ENCODE data around the gene SPACA6. TPM values are rescaled to one million over a fixed set of nuclear protein-coding genes. Genes with fewer than 3 reads are reported as not detected.
A peak's percentile ranks its signal among the peaks of the same experiment; 100 is the strongest.

SPACA6 gene
- total RNA-seq, 1 experiment from 2014 or later = 30.3 TPM

DNA sequence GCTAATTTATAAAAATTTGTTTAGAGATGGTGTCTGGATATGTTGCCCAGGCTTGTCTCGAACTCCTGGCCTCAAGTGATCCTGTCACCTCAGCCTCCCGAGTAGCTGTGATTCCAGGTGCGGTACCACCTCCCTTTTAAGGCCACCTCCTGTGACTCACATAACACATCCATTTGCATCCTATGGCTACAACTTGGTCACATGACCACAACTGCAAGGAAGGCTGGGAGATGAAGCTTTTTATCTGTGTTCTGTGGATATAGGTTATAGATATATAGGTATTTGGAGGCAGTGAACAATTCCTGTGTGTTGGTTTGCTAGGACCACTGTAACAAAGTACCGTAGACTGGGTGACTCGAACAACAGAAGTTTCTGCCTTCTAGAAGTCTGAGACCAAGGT lies 6.0 kb downstream of the SPACA6 start:
- H3K9me3 Mint-ChIP-seq (ENCODE audit: low read depth, unreplicated experiment) = no peaks in the 10 kb centered on the region
- peaks cover 17% of the 10 kb centered on the region for H3K4me1 Mint-ChIP-seq (ENCODE audit: low read depth, unreplicated experiment)
- TF ChIP-seq, protein P1, sequence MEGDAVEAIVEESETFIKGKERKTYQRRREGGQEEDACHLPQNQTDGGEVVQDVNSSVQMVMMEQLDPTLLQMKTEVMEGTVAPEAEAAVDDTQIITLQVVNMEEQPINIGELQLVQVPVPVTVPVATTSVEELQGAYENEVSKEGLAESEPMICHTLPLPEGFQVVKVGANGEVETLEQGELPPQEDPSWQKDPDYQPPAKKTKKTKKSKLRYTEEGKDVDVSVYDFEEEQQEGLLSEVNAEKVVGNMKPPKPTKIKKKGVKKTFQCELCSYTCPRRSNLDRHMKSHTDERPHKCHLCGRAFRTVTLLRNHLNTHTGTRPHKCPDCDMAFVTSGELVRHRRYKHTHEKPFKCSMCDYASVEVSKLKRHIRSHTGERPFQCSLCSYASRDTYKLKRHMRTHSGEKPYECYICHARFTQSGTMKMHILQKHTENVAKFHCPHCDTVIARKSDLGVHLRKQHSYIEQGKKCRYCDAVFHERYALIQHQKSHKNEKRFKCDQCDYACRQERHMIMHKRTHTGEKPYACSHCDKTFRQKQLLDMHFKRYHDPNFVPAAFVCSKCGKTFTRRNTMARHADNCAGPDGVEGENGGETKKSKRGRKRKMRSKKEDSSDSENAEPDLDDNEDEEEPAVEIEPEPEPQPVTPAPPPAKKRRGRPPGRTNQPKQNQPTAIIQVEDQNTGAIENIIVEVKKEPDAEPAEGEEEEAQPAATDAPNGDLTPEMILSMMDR (IDR thresholded peaks at IDR 0.05; ENCODE audit: unreplicated experiment) = no peak
- DNase-seq = no peak
- no peak overlapping the region for H3K27ac Mint-ChIP-seq (ENCODE audit: unreplicated experiment)
- CTCF ChIA-PET = no interaction called here
- no TSS peak for BruUV-seq (replicated peaks)
- H3K4me3 Mint-ChIP-seq (ENCODE audit: low read depth, unreplicated experiment) = no peak overlapping the region
- H3K36me3 Mint-ChIP-seq (ENCODE audit: insufficient read depth, unreplicated experiment) = peaks cover 43% of the 10 kb centered on the region
- intact Hi-C loops (cut with micrococcal nuclease; ENCODE audit: unreplicated experiment) = no loop called here
- H3K27me3 Mint-ChIP-seq (ENCODE audit: unreplicated experiment) = no peaks in the 10 kb centered on the region

DNA sequence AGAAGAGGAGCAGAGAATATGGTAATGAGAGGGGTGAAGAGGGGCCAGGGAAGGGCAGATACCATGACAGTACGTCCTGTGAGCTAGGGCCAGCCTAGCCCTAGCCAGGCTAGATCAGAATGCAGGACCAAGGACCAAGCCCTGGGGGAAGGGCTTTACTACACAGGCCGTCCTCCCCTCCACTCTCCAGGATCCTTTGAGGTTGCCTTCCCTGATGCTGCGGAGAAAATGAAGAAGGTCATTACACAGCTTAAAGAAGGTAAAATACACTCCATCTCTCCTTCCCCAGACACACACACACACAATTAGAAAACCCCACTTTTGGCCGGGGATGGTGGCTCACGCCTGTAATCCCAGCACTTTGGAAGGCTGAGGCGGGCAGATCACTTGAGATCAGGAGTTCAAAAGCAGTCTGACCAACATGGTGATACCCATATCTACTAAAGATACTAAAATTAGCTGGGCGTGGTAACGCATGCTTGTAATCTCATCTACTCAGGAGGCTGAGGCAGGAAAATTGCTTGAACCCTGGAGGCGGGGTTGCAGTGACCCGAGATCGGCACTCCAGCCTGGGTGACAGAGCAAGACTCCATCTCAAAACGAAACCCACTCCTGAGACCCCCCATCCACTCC lies 8.5 kb downstream of the SPACA6 start:
- Mint-ChIP-seq H3K36me3 (ENCODE audit: insufficient read depth, unreplicated experiment) (peaks cover 60% of the 10 kb centered on the region), H3K27ac (ENCODE audit: unreplicated experiment) (no peak overlapping the region), H3K27me3 (ENCODE audit: unreplicated experiment) (no peaks in the 10 kb centered on the region), H3K4me3 (ENCODE audit: low read depth, unreplicated experiment) (no peak overlapping the region), H3K9me3 (ENCODE audit: low read depth, unreplicated experiment) (peaks cover 3% of the 10 kb centered on the region), H3K4me1 (ENCODE audit: low read depth, unreplicated experiment) (peaks cover 24% of the 10 kb centered on the region)
- CTCF ChIA-PET = interaction anchor here (0.6 kb wide), 1 partner anchor 435 kb away, joined by 6 read pairs; no protein-coding TSS in a partner anchor
- TF ChIP-seq, protein P1 (IDR thresholded peaks at IDR 0.05; ENCODE audit: unreplicated experiment) = no peak
- DNase-seq = no peak
- intact Hi-C loops (cut with micrococcal nuclease; ENCODE audit: unreplicated experiment) = no loop called here
- no TSS peak for BruUV-seq (replicated peaks)

DNA sequence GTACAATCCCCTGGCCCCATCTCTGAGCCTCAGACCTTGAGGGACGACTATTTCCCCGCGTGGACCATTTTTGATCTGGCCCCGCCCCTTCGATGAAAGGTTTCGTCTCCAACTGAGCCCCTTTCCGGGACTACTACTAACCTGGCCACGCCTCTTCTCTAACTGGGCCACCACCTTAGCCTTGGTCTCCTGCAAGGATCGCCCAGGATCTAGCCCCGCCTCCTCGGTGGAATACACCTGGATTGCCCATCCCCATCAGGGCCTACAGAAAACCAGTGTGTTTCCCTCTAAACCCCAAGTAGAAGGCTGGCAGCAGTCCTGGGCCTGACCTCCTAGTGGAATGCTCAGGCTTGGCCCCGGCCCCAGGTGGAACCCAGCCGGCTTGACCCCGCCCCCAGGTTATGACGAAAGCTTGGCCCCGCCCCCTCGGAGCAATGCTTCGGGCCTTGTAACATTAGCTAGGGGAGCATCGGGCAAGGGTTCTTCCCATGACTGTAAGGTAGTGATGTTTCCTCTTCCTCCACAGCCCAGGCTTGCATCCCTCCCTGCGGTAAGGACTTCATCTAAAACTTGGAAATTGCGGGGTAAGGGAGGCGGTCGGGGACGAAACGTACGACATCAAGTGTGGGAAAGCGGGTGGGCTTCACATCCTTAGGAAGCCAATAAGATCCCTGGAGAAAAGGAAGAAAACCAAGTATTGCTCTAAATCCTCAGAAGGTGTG lies 9.1 kb downstream of the SPACA6 start:
- Mint-ChIP-seq H3K36me3 (ENCODE audit: insufficient read depth, unreplicated experiment) (peaks cover 63% of the 10 kb centered on the region), H3K4me1 (ENCODE audit: low read depth, unreplicated experiment) (peaks cover 27% of the 10 kb centered on the region), H3K9me3 (ENCODE audit: low read depth, unreplicated experiment) (peaks cover 3% of the 10 kb centered on the region), H3K27ac (ENCODE audit: unreplicated experiment) (peak overlapping the region; percentile 77), H3K4me3 (ENCODE audit: low read depth, unreplicated experiment) (peak overlapping the region; percentile 80), H3K27me3 (ENCODE audit: unreplicated experiment) (no peaks in the 10 kb centered on the region)
- CTCF ChIA-PET = no interaction called here
- no TSS peak for BruUV-seq (replicated peaks)
- TF ChIP-seq, protein P1 (IDR thresholded peaks at IDR 0.05; ENCODE audit: unreplicated experiment) = no peak
- intact Hi-C loops (cut with micrococcal nuclease; ENCODE audit: unreplicated experiment) = no loop called here
- no peak for DNase-seq

DNA sequence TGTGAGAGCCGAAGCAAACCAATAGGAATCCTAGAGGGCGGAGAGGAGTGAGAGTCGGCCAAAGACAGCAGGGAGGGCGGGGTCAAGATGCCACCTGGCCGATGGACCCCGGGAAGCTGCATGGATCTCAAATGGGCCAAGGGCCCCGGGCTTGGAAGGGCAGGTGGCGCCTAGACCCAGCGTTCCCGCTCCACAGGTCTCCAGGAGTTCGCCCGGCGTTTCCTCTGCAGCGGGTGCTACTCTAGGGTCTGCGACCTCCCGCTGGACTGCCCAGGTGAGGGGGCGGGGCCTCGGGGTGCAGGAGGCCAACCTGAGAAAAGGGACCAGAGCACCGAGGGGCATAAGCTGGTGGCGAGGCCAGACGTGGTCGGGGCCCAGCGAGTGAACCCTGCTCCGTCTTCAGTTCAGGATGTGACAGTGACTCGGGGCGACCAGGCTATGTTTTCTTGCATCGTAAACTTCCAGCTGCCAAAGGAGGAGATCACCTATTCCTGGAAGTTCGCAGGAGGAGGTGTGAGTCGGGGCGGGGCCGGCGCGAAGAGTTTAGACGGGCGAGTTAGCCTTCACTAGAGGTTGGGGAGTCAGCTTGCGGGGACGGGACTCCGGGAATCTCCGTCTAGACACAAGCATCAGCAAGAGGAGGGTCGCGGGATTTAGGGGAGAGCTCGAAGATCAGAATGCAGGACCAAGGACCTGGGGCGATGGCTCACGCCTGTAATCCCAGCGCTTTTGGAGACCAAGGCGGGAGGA lies 9.9 kb downstream of the SPACA6 start:
- H3K9me3 Mint-ChIP-seq (ENCODE audit: low read depth, unreplicated experiment) = peaks cover 3% of the 10 kb centered on the region
- H3K4me1 Mint-ChIP-seq (ENCODE audit: low read depth, unreplicated experiment) = peaks cover 27% of the 10 kb centered on the region
- BruUV-seq (replicated peaks) = no TSS peak
- intact Hi-C loops (cut with micrococcal nuclease; ENCODE audit: unreplicated experiment) = no loop called here
- DNase-seq = no peak
- H3K4me3 Mint-ChIP-seq (ENCODE audit: low read depth, unreplicated experiment) = peak overlapping the region; percentile 80
- H3K27me3 Mint-ChIP-seq (ENCODE audit: unreplicated experiment) = no peaks in the 10 kb centered on the region
- TF ChIP-seq, protein P1 (IDR thresholded peaks at IDR 0.05; ENCODE audit: unreplicated experiment) = no peak
- H3K36me3 Mint-ChIP-seq (ENCODE audit: insufficient read depth, unreplicated experiment) = peaks cover 70% of the 10 kb centered on the region
- peak overlapping the region; percentile 77 for H3K27ac Mint-ChIP-seq (ENCODE audit: unreplicated experiment)
- CTCF ChIA-PET = interaction anchor here (0.7 to 1.3 kb wide), 4 partner anchors 8 to 75 kb away, joined by 3 to 7 read pairs (median 3); partner anchors contain the start of gene SPACA6
